PC-3 (cell line): ENCODE measurements around the gene MKNK1.

Experiments used
- EZH2 ChIP-seq: fragments of 300-600 bp; sonication (generic); IDR thresholded peaks from one replicate; pipeline ENCODE4 v1.6.1; 2017; ENCODE audit warnings: antibody characterized with exemption, mild to moderate bottlenecking, low read length; ENCODE audit not compliant: unreplicated experiment
- TF ChIP-seq, protein P1 (sequence below): fragments of 300-600 bp; sonication (generic); conservative IDR thresholded peaks from 2 replicates; pipeline ENCODE4 v1.5.1; 2017; ENCODE audit warnings: antibody characterized with exemption, low read depth, mild to moderate bottlenecking, low read length

DNA sequence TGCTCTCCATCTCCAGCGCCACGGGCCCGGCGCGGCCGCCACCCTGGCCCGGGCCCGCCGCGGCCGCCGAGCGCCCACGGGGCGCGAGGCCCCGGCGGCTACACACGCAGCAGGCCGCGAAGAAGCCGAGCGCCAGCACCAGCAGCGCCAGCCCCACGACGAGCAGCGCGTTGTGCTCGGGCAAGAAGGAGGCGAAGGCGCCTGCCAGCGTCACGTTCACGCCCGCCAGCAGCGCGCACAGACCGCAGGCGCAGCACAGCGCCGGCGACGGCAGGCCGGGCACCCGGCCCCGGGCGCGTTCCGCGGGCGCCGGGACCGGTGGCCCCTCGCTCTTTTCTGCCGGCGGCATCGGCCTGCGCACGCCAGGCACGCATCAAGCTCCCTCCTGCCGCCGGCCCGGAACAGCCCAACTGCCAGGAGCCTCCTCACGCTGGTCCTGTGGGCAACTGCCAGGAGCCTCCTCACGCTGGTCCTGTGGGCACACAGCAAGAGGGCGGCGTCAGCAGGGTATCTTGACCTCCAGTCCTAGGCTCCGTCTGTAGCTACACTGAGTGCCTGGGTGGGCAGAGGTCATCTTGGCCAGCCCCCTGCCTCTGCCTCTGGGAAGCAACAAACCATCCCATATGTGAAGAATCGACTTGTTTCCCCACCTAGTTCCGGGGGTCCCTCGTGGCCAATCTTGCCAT is 70.7 kb downstream of the MKNK1 start:
- TF ChIP-seq, protein P1, sequence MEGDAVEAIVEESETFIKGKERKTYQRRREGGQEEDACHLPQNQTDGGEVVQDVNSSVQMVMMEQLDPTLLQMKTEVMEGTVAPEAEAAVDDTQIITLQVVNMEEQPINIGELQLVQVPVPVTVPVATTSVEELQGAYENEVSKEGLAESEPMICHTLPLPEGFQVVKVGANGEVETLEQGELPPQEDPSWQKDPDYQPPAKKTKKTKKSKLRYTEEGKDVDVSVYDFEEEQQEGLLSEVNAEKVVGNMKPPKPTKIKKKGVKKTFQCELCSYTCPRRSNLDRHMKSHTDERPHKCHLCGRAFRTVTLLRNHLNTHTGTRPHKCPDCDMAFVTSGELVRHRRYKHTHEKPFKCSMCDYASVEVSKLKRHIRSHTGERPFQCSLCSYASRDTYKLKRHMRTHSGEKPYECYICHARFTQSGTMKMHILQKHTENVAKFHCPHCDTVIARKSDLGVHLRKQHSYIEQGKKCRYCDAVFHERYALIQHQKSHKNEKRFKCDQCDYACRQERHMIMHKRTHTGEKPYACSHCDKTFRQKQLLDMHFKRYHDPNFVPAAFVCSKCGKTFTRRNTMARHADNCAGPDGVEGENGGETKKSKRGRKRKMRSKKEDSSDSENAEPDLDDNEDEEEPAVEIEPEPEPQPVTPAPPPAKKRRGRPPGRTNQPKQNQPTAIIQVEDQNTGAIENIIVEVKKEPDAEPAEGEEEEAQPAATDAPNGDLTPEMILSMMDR = no peak
- no peak for TF ChIP-seq EZH2
